ENCODE measurements around the gene GSDMA.
"Not testable (repeated sequence)": the region's sequence is repeated elsewhere in the genome, so short reads cannot be mapped to it uniquely, and the experiment has no call there.

- TF ChIP-seq CTCF (IDR thresholded peaks at IDR 0.05 in 2 of 3, conservative IDR thresholded peaks at IDR 0.05 in 1 of 3; ENCODE audit: insufficient read depth in 2 of 3, low read depth in 1 of 3, low read length in 3 of 3); ZNF165 (CRISPR knock-in tag; IDR thresholded peaks at IDR 0.05; ENCODE audit: borderline replicate concordance); ZBTB40 (IDR thresholded peaks at IDR 0.05); ZBTB40 (CRISPR knock-in tag; IDR thresholded peaks at IDR 0.05); CTCFL (IDR thresholded peaks at IDR 0.05; ENCODE audit: borderline replicate concordance, insufficient read depth, low read depth, low read length, poor library complexity, severe bottlenecking); IRF1 (CRISPR knock-in tag; IDR thresholded peaks at IDR 0.05; ENCODE audit: borderline replicate concordance); EZH2 (IDR thresholded peaks at IDR 0.05; ENCODE audit: borderline replicate concordance, low read depth, low read length); VEZF1 (CRISPR knock-in tag; IDR thresholded peaks at IDR 0.05); CREB1 (IDR thresholded peaks at IDR 0.05); CREB1 (CRISPR knock-in tag; IDR thresholded peaks at IDR 0.05); CHD1 (IDR thresholded peaks at IDR 0.05; ENCODE audit: low read length); SP1 (CRISPR knock-in tag; IDR thresholded peaks at IDR 0.05); ZNF740 (CRISPR knock-in tag; IDR thresholded peaks at IDR 0.05); ZNF740 (tag; IDR thresholded peaks at IDR 0.05); BCL6 (CRISPR knock-in tag; IDR thresholded peaks at IDR 0.05); CAMTA2 (CRISPR knock-in tag; conservative IDR thresholded peaks at IDR 0.05): not testable (repeated sequence)
These were observed 49.3 kb downstream of the GSDMA start for GRCh38 chr17:40012017-40012647.

Data from K562 (cell line).